AG04449 (cell line): ENCODE data around the gene NENF.

ENCODE experiments used
- CTCF ChIA-PET: fragments of 350-600 bp; formaldehyde crosslinking; extraction: SDS; loops from one replicate; lab custom pipeline; 2021; ENCODE audit warnings: antibody characterized with exemption; lab: Yijun Ruan, JAX
- POLR2A ChIA-PET: fragments of 400-600, 350-600 bp; formaldehyde crosslinking; extraction: SDS; loops from one replicate; lab custom pipeline; 2020; ENCODE audit warnings: antibody characterized with exemption, inconsistent platforms; lab: Yijun Ruan, JAX
- DNase-seq: peaks from one replicate; pipeline ENCODE4 v3.0.0-alpha.2; 2010; ENCODE audit warnings: low read depth, low spot score
- H3K4me3 ChIP-seq: 2 replicates; pipeline ENCODE4 v1.5.1; 2011; ENCODE audit warnings: low read depth, mild to moderate bottlenecking, control low read depth, low read length
- CTCF ChIP-seq: IDR thresholded peaks from one replicate; pipeline ENCODE4 v1.5.1; 2011; ENCODE audit warnings: mild to moderate bottlenecking, moderate library complexity, low read length, control low read depth, inconsistent platforms; ENCODE audit not compliant: insufficient read depth; ENCODE audit errors: missing control alignments

Gene NENF

GRCh38 chr1:212491454-212491853 lies 58.7 kb downstream of the NENF start:
- ChIA-PET CTCF (interaction anchor here (1.2 to 6.7 kb wide), 2 partner anchors 14 to 35 kb away, joined by 3 to 38 read pairs; no protein-coding TSS in a partner anchor), POLR2A (no interaction called here)
- TF ChIP-seq CTCF: no peak
- H3K4me3 ChIP-seq: no peak overlapping the region
- no peak for DNase-seq
